ENCODE measurements around the gene GPR17. TPM values are rescaled to one million over a fixed set of nuclear protein-coding genes. Genes with fewer than 3 reads are reported as not detected.

Gene GPR17
- total and polyA plus RNA-seq, 2 donors (not counting 1 experiment from before 2014, with no cell fraction given) = 0.06 TPM; not detected in 1

DNA sequence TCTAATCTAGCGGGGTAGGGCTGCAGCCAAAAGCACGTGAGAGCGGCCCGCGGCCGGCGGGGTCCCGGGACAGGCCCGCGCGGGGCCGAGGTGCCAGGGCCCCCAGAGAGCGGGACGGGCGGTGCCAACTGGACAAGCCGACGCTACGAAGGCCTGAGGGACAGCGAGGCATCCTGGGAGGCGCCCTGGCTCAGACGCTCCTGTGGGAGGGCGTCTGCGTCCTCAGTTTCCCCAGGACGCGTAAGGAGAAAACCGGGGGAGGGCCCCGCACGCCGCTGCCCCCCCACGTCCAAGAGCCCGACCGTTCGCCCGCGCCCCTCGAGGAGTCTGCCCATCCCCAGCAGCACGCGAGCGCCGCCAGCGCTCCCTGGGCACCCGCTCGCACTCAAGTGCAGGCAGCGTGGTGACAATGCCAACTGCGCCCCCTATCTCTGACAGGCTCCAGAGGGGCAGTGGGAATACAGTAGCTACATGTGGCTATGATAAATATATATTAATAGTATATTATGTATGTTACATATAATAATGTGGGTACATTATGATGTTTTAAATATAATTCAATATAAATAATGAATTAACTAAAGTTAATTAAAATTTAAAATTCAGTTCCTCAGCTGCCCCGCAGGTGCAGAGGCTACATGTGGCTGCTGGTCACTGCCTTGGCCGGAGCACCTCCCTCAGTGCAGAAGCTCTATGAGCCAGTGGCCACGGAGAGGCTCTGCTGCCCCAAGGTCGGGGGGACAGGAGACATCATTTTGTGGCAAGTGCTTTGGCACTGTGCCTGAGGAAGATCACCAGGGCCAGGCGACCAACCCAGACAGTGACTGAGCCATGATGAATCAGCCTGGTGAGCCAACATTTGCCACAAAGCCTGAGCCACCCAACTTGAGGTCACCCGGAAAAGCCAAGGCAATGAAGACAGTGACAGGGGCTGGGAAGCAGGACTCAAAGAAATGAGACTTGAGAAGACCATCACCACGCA, 49.8 kb downstream of the GPR17 start:
- H3K4me1 Mint-ChIP-seq = peaks cover 8% of the 10 kb centered on the region
- intact Hi-C loops (cut with micrococcal nuclease) = loop anchor here (1.0 kb wide), 1 partner anchor 104 kb away; no protein-coding TSS in a partner anchor
- Histone ChIP-seq H3K79me2 (ENCODE audit: control insufficient read depth, insufficient read depth, low read length) (peaks cover 2% of the 10 kb centered on the region), H2AFZ (ENCODE audit: insufficient read depth, low read depth, low read length, poor library complexity, severe bottlenecking) (peak overlapping the region; percentile 71), H4K20me1 (ENCODE audit: control insufficient read depth, insufficient read depth, low read length, poor library complexity, severe bottlenecking) (no peaks in the 10 kb centered on the region), H3K4me3 (ENCODE audit: control extremely low read depth in 1 of 5, extremely low read depth in 1 of 5, insufficient read depth in 1 of 5, low read depth in 2 of 5, low read length in 4 of 5) (peak overlapping the region in 3 of 5 experiments; percentile 21 to 38 (median 35)), H3K36me3 (replicated peaks in 1 of 2; ENCODE audit: control extremely low read depth in 1 of 2, control insufficient read depth in 1 of 2, extremely low read depth in 1 of 2, insufficient read depth in 2 of 2, low read length in 1 of 2) (no peaks in the 10 kb centered on the region), H3K27me3 (replicated peaks in 1 of 4; ENCODE audit: control extremely low read depth in 1 of 4, control insufficient read depth in 3 of 4, insufficient read depth in 4 of 4, low read length in 3 of 4) (no peaks in the 10 kb centered on the region), H3K9ac (ENCODE audit: low read length) (peak overlapping the region; percentile 50), H3K9me3 (ENCODE audit: control extremely low read depth in 1 of 3, control insufficient read depth in 2 of 3, insufficient read depth in 1 of 3, low read length in 2 of 3) (peaks cover 0 to 5% (median 5%) of the 10 kb centered on the region in 3 donors), H3K4me1 (ENCODE audit: control insufficient read depth in 2 of 2, insufficient read depth in 2 of 2, low read length in 2 of 2) (peaks cover 6 to 11% of the 10 kb centered on the region in 2 donors), H3K27ac (ENCODE audit: low read length in 2 of 2) (no peak overlapping the region), H3K4me2 (replicated peaks; ENCODE audit: low read depth, low read length, poor library complexity, severe bottlenecking) (peak overlapping the region; percentile 77)
- H3K27me3 Mint-ChIP-seq = no peaks in the 10 kb centered on the region
- no peak overlapping the region for H3K4me3 Mint-ChIP-seq
- WGBS (ENCODE audit: insufficient coverage) = 57% methylated on average over 51 of the region's 52 CpGs
- no peak overlapping the region for H3K27ac Mint-ChIP-seq
- H3K9me3 Mint-ChIP-seq (ENCODE audit: insufficient read depth) = peaks cover 3% of the 10 kb centered on the region
- ChIA-PET CTCF (interaction anchor here (0.6 to 1.0 kb wide), 4 partner anchors 56 to 359 kb away, joined by 3 to 8 read pairs (median 4); no protein-coding TSS in a partner anchor), POLR2A (no interaction called here)
- ATAC-seq (ENCODE audit: low read depth) (peak; percentile 58), DNase-seq (peak; percentile 68)
- TF ChIP-seq EZH2 (IDR thresholded peaks at IDR 0.05; ENCODE audit: borderline replicate concordance, insufficient read depth, low read depth, low read length, poor library complexity, severe bottlenecking) = no peak
- TF ChIP-seq, protein P1, sequence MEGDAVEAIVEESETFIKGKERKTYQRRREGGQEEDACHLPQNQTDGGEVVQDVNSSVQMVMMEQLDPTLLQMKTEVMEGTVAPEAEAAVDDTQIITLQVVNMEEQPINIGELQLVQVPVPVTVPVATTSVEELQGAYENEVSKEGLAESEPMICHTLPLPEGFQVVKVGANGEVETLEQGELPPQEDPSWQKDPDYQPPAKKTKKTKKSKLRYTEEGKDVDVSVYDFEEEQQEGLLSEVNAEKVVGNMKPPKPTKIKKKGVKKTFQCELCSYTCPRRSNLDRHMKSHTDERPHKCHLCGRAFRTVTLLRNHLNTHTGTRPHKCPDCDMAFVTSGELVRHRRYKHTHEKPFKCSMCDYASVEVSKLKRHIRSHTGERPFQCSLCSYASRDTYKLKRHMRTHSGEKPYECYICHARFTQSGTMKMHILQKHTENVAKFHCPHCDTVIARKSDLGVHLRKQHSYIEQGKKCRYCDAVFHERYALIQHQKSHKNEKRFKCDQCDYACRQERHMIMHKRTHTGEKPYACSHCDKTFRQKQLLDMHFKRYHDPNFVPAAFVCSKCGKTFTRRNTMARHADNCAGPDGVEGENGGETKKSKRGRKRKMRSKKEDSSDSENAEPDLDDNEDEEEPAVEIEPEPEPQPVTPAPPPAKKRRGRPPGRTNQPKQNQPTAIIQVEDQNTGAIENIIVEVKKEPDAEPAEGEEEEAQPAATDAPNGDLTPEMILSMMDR (IDR thresholded peaks at IDR 0.05) = peak; percentile 29

Data from B cell (primary cell).